ENCODE results near the gene RAB11FIP3. TPM values are rescaled to one million over a fixed set of nuclear protein-coding genes. Genes with fewer than 3 reads are reported as not detected.
A peak's percentile ranks its signal among the peaks of the same experiment; 100 is the strongest.

The RAB11FIP3 gene
- polyA plus RNA-seq, 1 of the 3 experiments (the other 2 are of a cell fraction): 24.8 TPM

DNA sequence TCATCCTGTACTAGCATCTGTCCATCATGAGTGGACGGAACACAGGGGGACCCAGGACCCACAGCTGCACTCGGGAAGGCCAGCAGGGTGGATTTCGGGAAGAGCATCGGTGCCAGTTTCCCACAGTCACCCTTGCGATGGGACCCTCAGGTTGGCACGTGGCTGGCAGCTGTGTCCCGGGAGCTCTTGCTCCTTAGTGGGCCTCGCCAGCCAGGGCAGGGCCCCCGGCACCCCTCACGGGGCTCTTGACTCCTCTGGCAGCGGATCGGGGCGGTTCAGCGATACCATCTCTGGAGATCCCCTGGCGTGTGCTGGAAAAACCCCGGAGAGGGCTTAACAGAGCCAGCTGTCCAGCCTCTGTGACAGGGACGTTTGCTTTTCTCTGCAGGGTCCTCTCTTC is 111.3 kb downstream of the RAB11FIP3 start:
- Histone ChIP-seq H2AFZ (ENCODE audit: low read depth) (no peak overlapping the region), H3K9ac (no peak overlapping the region), H4K20me1 (ENCODE audit: insufficient read depth) (peaks cover 46% of the 10 kb centered on the region), H3K27ac (ENCODE audit: low read depth in 2 of 2, low read length in 1 of 2) (no peak overlapping the region), H3K9me3 (no peaks in the 10 kb centered on the region), H3K4me2 (no peak overlapping the region), H3K4me1 (ENCODE audit: control insufficient read depth in 1 of 2, insufficient read depth in 2 of 2, low read depth in 1 of 2, low read length in 1 of 2) (no peaks in the 10 kb centered on the region), H3K79me2 (ENCODE audit: insufficient read depth) (peaks cover 95% of the 10 kb centered on the region), H3K4me3 (ENCODE audit: low read depth in 2 of 2, low read length in 1 of 2) (no peak overlapping the region), H3F3A (replicated peaks; ENCODE audit: insufficient read depth) (no peaks in the 10 kb centered on the region), H3K9me2 (no peaks in the 10 kb centered on the region), H3K36me3 (replicated peaks in 1 of 2; ENCODE audit: control insufficient read depth in 1 of 2, insufficient read depth in 2 of 2, low read length in 1 of 2) (peaks cover 0 to 29% of the 10 kb centered on the region in 2 experiments), H3K27me3 (ENCODE audit: insufficient read depth) (no peaks in the 10 kb centered on the region)
- TF ChIP-seq, protein P1, sequence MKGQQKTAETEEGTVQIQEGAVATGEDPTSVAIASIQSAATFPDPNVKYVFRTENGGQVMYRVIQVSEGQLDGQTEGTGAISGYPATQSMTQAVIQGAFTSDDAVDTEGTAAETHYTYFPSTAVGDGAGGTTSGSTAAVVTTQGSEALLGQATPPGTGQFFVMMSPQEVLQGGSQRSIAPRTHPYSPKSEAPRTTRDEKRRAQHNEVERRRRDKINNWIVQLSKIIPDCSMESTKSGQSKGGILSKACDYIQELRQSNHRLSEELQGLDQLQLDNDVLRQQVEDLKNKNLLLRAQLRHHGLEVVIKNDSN (IDR thresholded peaks at IDR 0.05; ENCODE audit: borderline replicate concordance, low read depth): no peak
- TF ChIP-seq GATA2 (CRISPR knock-in tag; IDR thresholded peaks at IDR 0.05): no peak
- TF ChIP-seq MXI1 (IDR thresholded peaks at IDR 0.05; ENCODE audit: low read depth, low read length): no peak
- TF ChIP-seq CHD2 (IDR thresholded peaks at IDR 0.05; ENCODE audit: low read length, partially characterized antibody): no peak
- TF ChIP-seq YY1 (IDR thresholded peaks at IDR 0.05; ENCODE audit: low read depth): no peak
- TF ChIP-seq, protein P2, sequence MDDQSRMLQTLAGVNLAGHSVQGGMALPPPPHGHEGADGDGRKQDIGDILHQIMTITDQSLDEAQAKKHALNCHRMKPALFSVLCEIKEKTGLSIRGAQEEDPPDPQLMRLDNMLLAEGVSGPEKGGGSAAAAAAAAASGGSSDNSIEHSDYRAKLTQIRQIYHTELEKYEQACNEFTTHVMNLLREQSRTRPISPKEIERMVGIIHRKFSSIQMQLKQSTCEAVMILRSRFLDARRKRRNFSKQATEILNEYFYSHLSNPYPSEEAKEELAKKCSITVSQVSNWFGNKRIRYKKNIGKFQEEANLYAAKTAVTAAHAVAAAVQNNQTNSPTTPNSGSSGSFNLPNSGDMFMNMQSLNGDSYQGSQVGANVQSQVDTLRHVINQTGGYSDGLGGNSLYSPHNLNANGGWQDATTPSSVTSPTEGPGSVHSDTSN (IDR thresholded peaks at IDR 0.05): no peak
- TF ChIP-seq FOXJ3 (CRISPR knock-in tag; IDR thresholded peaks at IDR 0.05): no peak
- no peak for TF ChIP-seq ELF1 (IDR thresholded peaks at IDR 0.05)
- ChIA-PET CTCF (no interaction called here), POLR2A (no interaction called here)
- no peak for DNase-seq
- WGBS (ENCODE audit: low lambda C conversion rate): 83% methylated on average over 1 of the region's 17 CpGs

DNA sequence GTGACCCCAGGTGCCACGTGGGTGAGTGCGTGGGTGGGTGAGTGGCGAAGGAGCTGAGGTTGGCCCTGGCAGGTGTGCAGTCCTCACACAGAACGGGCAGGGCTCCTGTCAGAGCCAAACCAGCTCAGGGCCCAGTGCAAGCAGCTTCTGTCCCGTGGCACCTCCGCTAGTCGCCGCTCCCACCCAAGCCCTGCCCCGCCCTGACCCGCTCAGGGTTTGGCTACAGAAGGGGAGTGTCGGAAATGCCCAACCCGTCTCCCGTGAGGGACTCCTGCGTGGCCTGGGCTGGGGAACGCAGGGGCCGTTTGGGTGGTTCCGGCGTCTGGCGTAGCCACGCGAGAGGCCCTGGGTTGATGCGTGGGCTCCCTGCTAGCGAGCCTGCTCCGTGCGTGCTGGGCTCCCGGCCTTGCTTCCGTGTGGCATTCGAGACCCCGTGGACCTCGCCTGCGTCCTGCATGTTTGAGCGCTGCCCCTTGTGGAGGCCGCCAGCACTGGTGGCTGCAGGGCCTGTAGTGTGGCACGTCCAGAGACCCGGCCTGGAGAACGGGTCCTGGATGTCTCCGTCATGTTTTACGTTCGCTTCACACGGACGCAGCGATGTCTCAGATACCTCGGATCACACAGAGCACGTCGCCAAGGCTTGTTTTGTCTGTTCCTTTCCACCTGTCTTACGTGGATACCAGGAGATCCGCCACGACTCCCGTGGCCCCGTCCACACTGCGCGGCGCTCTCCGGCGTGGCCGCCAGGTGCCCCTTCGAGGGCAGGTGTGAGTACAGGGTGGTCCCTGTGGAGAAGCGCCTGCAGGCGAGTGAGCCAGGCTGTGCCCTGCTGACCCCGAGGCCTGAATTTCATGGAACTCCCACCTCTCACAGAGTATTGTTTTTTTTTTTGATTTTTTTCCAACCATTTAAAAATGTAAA is 112.2 kb downstream of the RAB11FIP3 start:
- no peaks in the 10 kb centered on the region for H3K27me3 ChIP-seq (ENCODE audit: insufficient read depth)
- CTCF ChIA-PET: no interaction called here
- 96% methylated on average over 37 of the region's 60 CpGs for WGBS (ENCODE audit: low lambda C conversion rate)
- no peaks in the 10 kb centered on the region for H3K4me1 ChIP-seq (ENCODE audit: control insufficient read depth in 1 of 2, insufficient read depth in 2 of 2, low read depth in 1 of 2, low read length in 1 of 2)
- POLR2A ChIA-PET: interaction anchor here (1.0 kb wide), 1 partner anchor 28 kb away, joined by 3 read pairs; no protein-coding TSS in a partner anchor
- peaks cover 93% of the 10 kb centered on the region for H3K79me2 ChIP-seq (ENCODE audit: insufficient read depth)
- peaks cover 0 to 29% of the 10 kb centered on the region in 2 experiments for H3K36me3 ChIP-seq (replicated peaks in 1 of 2; ENCODE audit: control insufficient read depth in 1 of 2, insufficient read depth in 2 of 2, low read length in 1 of 2)
- H4K20me1 ChIP-seq (ENCODE audit: insufficient read depth): peaks cover 46% of the 10 kb centered on the region
- H3K9me2 ChIP-seq: no peaks in the 10 kb centered on the region
- H2AFZ ChIP-seq (ENCODE audit: low read depth): no peak overlapping the region
- no peak overlapping the region for H3K9ac ChIP-seq
- TF ChIP-seq POLR2AphosphoS5 (IDR thresholded peaks at IDR 0.05; ENCODE audit: low read depth, low read length): no peak
- no peak for TF ChIP-seq SMC3 (IDR thresholded peaks at IDR 0.05; ENCODE audit: low read depth, low read length)
- TF ChIP-seq MEF2A (IDR thresholded peaks at IDR 0.05; ENCODE audit: borderline replicate concordance, low read depth): no peak
- TF ChIP-seq, protein P3, sequence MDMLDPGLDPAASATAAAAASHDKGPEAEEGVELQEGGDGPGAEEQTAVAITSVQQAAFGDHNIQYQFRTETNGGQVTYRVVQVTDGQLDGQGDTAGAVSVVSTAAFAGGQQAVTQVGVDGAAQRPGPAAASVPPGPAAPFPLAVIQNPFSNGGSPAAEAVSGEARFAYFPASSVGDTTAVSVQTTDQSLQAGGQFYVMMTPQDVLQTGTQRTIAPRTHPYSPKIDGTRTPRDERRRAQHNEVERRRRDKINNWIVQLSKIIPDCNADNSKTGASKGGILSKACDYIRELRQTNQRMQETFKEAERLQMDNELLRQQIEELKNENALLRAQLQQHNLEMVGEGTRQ (IDR thresholded peaks at IDR 0.05; ENCODE audit: borderline replicate concordance, low read depth, low read length): no peak
- no peak for TF ChIP-seq RXRA (IDR thresholded peaks at IDR 0.05; ENCODE audit: borderline replicate concordance, low read depth)
- no peak for TF ChIP-seq TCF12 (IDR thresholded peaks at IDR 0.05)
- TF ChIP-seq EP300 (IDR thresholded peaks at IDR 0.05; ENCODE audit: borderline replicate concordance in 1 of 2, low read depth in 1 of 2, low read length in 1 of 2): no peak
- TF ChIP-seq JUND (IDR thresholded peaks at IDR 0.05): no peak
- no peak for TF ChIP-seq MXI1 (IDR thresholded peaks at IDR 0.05; ENCODE audit: low read depth, low read length)
- TF ChIP-seq TAF1 (IDR thresholded peaks at IDR 0.05; ENCODE audit: borderline replicate concordance, low read depth, low read length): no peak
- DNase-seq: peak; percentile 60
- no peaks in the 10 kb centered on the region for H3F3A ChIP-seq (replicated peaks; ENCODE audit: insufficient read depth)
- no peak overlapping the region for H3K4me3 ChIP-seq (ENCODE audit: low read depth in 2 of 2, low read length in 1 of 2)
- no peaks in the 10 kb centered on the region for H3K9me3 ChIP-seq
- no peak overlapping the region for H3K27ac ChIP-seq (ENCODE audit: low read depth in 2 of 2, low read length in 1 of 2)
- H3K4me2 ChIP-seq: no peak overlapping the region
